Small intestine (tissue), 7 donors: ENCODE data around the gene TTLL10. TPM values are rescaled to one million over a fixed set of nuclear protein-coding genes. Genes with fewer than 3 reads are reported as not detected.

Experiments used
- DNase-seq, 2 donors: peaks; one replicate each; pipeline versions ENCODE4 v3.0.0 to v3.0.0-alpha.2; 2013
- FAIRE-seq: peaks from 2 replicates; lab custom pipeline; 2012; peaks lifted over from hg19 to GRCh38; lab: Jason Lieb, UNC
- H3K27ac ChIP-seq, 3 donors: one replicate each; pipeline ENCODE4 v1.5.1; 2013; ENCODE audit warnings: low read length in 2 of 3, mild to moderate bottlenecking in 2 of 3, control low read depth in 1 of 3, inconsistent platforms in 1 of 3, low read depth in 1 of 3, moderate library complexity in 1 of 3
- H3K27me3 ChIP-seq, 3 donors: one replicate each; pipeline ENCODE4 v1.6.1; 2013; ENCODE audit warnings: low read length in 3 of 3, inconsistent platforms in 1 of 3; ENCODE audit not compliant: control insufficient read depth in 3 of 3, insufficient read depth in 3 of 3
- H3K36me3 ChIP-seq, 3 donors: one replicate each; pipeline ENCODE4 v1.6.1; 2013; ENCODE audit warnings: low read length in 3 of 3, inconsistent platforms in 1 of 3, low read depth in 1 of 3, mild to moderate bottlenecking in 1 of 3, moderate library complexity in 1 of 3; ENCODE audit not compliant: control insufficient read depth in 3 of 3, insufficient read depth in 2 of 3
- H3K4me1 ChIP-seq, 3 donors: one replicate each; pipeline ENCODE4 v1.6.1; 2013; ENCODE audit warnings: low read length in 2 of 3, inconsistent platforms in 1 of 3, low read depth in 1 of 3, mild to moderate bottlenecking in 1 of 3, moderate library complexity in 1 of 3; ENCODE audit not compliant: control insufficient read depth in 3 of 3, insufficient read depth in 2 of 3
- H3K4me3 ChIP-seq, 3 donors: one replicate each; pipeline ENCODE4 v1.5.1; 2013; ENCODE audit warnings: low read length in 3 of 3, control low read depth in 1 of 3, inconsistent platforms in 1 of 3, low read depth in 1 of 3, mild to moderate bottlenecking in 1 of 3, moderate library complexity in 1 of 3
- H3K9me3 ChIP-seq, 2 donors: one replicate each; pipeline ENCODE4 v1.6.1; 2013; ENCODE audit warnings: low read depth in 1 of 2, low read length in 1 of 2; ENCODE audit not compliant: control insufficient read depth in 2 of 2, insufficient read depth in 1 of 2
- WGBS, 3 donors: extraction: QIAGEN DNeasy Blood & Tissue Kit; methylation state at CpG; one replicate each; pipeline ENCODE4 v1.1.7; 2013; 5-methylcytosine and 5-hydroxymethylcytosine counted together
- polyA plus RNA-seq, 4 donors: library from polyadenylated mRNA; stranded (reverse) in 3 of 4; unstranded in 1 of 4; fragments of 200-250 nt in 3 of 4; fragments of 120-200 nt in 1 of 4; gene quantifications; one replicate each; pipeline versions ENCODE4 v1.2.1 to v1.2.3, GENCODE V29; 2013
- donor health status: healthy with polysubstance abuse.
- donor health status: control.
- donor health status: control.
- donor health status: Bipolar disorder and iron deficiency.
- donor health status: healthy.

Gene TTLL10
- polyA plus RNA-seq, 4 donors, result 0.21 to 0.36 TPM; not detected in 2

DNA sequence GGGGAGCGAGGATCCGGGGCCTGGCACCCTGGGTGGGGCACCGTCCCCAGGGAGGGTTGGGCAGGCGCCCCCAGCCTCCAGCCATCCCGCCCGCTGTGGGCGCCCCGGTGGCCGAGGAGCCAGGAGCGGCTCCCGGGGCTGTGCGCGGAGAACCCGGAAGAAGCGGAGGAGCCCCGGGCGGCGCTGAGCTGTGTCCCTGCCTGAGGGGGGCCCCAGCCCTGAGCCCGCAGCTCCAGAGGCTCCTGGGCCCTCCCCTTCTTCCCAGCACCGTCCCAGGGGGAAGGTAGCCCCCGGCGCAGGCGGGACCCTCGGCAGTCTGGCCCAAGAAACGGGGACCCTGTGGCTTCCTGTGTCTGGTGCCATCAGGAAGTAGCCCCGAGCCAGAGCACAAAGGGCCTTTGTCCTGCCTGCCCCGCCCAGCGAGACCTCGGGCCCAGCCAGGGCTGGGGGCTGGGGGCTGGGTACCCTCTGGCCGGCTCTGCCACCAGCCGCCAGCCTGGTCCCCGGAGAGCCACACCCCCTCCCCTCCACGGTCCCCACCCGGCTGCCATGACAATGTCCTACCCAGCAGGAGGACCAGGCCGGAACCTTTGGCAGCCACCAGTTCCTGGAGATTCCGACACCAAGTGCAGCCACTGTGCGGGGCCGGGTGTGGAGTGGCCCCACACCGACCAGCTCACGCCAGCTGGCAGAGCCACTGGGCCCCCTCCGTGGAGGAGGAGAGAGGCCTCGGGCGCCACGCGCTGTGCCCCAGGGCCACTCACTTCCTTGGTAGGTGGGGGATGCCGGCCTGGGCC lies 15.6 kb upstream of the TTLL10 start:
- 2 to 14% (median 9%) methylated on average over 32 to 46 of the region's 46 CpGs for WGBS, 3 donors
- Histone ChIP-seq H3K27me3 (no peaks in the 10 kb centered on the region), H3K27ac (peak overlapping the region; percentile 97 to 100 (median 100)), H3K4me3 (peak overlapping the region; percentile 67 to 71 (median 70)), H3K9me3 (peaks cover 0 to 15% of the 10 kb centered on the region in 2 donors), H3K4me1 (peaks cover 0 to 37% (median 6%) of the 10 kb centered on the region in 3 donors), H3K36me3 (peaks cover 0 to 33% (median 0%) of the 10 kb centered on the region in 3 donors)
- DNase-seq (peak; percentile 84 to 92), FAIRE-seq (no peak)

DNA sequence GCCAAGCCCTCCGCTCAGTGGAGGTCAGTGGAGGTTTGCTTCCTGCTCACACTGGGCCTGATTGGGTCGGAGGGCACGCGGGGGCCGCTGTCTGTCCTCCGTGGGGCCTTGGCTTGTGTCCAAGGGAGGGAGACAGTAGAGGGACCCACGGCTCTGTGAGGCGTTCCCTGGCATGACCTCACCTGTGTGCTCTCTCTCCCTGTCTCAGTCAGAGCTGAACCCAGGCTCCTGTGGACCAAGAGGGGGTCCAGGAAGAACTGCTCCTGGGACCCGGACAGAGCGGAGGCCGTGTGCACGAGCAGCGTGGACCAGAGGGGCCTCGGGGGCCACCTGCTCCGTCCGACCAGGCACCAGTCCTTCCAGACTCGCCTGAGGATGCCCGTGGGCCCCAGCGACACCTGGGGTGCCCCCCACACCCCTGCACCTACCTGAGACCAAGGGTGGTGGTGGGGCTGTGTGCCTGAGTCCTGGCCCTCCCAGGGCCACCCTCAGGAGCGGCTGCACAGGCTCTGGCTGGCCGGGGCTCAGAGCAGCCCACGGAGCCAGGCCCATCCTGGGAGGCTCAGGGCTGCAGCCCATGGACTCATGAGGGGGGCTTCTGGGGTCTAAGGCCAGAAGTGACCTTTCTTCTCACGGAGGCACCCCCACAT lies 13.3 kb upstream of the TTLL10 start:
- H3K4me1 ChIP-seq, result peaks cover 0 to 41% (median 6%) of the 10 kb centered on the region in 3 donors
- FAIRE-seq (no peak), DNase-seq (no peak)

DNA sequence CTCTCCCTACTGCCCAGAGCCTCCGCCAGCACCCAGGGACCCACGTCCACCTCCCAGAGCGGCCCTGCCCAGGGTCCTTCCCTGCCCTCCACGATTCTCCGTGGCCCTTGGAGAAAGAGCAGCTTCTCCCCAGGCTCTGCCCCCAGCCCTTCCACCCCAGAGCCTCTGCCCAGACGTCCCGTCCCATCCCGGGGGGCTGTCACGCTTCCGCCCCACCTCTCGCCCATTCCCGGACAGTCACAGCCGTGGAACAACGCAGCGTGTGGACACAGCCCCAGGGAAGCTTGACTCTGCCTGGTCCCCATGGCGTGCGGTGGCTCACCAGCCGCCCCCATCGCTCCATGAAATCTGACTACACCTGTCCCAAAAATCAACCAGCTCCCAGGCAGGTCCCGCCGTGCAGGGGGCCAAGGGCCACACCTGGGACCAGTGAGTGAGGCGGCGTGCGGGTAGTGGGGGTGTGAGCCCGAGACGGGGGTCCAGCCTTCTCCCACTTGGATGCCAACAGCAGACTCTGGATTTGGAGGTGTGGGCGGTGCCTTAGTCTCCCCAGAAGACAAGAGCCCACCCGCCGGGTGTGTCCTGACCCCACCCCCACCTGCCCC lies 12.5 kb upstream of the TTLL10 start:
- Histone ChIP-seq H3K4me3 (no peak overlapping the region), H3K9me3 (peaks cover 0 to under 1% of the 10 kb centered on the region in 2 donors), H3K27me3 (no peaks in the 10 kb centered on the region), H3K36me3 (peaks cover 0 to 40% (median 0%) of the 10 kb centered on the region in 3 donors), H3K4me1 (peaks cover 0 to 48% (median 6%) of the 10 kb centered on the region in 3 donors), H3K27ac (no peak overlapping the region)
- WGBS, 3 donors, result 84 to 89% (median 85%) methylated on average over 28 to 29 of the region's 29 CpGs
- FAIRE-seq (no peak), DNase-seq (no peak)

More for the DNA sequence above, 13.3 kb upstream of the TTLL10 start:
- Histone ChIP-seq H3K36me3 (peaks cover 0 to 40% (median 0%) of the 10 kb centered on the region in 3 donors), H3K4me3 (no peak overlapping the region), H3K27ac (peak overlapping the region; percentile 97 to 100 (median 100)), H3K27me3 (no peaks in the 10 kb centered on the region), H3K9me3 (peaks cover 0 to 7% of the 10 kb centered on the region in 2 donors)
- 80 to 88% (median 80%) methylated on average over 22 to 23 of the region's 23 CpGs for WGBS, 3 donors

DNA sequence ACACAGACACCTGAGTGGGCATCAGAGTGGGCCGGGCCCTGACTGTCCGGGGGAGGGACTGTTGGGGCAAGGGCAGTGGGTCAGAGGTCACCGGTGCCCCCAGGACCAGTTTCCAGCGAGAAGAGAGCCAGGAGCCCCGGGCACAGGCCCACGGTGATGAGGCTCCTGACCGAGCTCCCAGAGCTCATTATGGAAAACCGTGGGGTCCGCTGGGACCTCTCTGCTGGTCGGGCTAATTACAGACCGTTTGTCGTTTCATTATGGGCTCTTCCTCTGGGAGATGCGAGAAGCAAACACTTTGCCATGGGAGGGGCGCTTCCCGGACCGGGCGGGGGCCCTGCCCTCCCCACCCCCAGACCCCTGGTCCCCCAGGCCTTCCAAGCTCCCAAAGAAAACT lies 12.0 kb upstream of the TTLL10 start:
- WGBS, 3 donors, result 48 to 66% (median 54%) methylated on average over 16 to 17 of the region's 17 CpGs
- peaks cover 0 to 43% (median 0%) of the 10 kb centered on the region in 3 donors for H3K36me3 ChIP-seq
- peaks cover under 1 to 52% (median 6%) of the 10 kb centered on the region in 3 donors for H3K4me1 ChIP-seq
- peak overlapping the region; percentile 58 to 95 (median 67) for H3K27ac ChIP-seq
- FAIRE-seq (no peak), DNase-seq (no peak)
- H3K4me3 ChIP-seq, result no peak overlapping the region
- H3K9me3 ChIP-seq, result no peaks in the 10 kb centered on the region
- no peaks in the 10 kb centered on the region for H3K27me3 ChIP-seq

DNA sequence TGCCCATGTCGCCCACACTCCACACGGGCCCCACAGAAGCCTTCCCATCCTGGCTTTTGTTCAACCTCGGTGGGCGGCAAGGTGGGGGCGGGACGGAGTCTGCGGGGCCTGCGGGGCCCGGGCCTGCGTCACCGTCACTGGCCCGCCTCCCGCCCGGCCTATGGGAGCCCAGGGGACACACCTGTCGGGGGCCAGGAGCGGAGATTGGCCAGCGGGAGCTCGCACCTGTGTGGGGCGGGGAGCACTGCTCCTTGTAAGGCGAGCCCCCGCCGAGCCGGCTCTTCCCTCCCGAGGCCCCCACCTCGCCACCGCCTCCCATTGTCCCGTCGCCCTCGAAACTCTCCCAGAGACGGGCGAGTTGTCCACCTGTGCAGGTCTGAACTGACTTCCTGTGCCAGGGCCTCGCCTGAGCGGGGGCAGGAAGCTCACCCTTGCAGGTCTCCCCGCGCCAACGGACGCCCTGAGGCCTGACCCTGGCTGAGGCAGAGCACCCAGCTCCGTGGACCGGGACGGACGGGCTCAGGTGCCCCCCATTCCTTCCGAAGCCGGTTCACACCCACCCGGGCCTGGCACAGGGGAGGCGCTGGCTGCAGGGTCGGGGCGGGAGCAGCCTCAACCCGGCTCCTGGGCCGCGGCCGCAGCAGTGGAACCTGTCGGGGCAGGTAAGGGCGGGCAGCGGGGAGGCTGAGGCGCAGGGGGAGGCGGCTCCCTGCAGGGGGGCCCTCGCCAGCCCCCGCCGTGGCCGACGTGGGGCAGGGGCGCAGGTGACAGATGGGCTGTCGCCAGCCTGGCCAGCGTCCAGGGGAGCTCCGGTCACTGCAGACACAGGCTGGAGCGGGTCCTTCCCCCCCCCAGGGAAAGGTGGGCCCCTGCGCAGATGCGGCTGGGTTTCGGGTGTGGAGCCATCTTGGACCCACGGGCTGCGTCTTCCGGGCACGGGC lies 10.8 kb upstream of the TTLL10 start:
- Histone ChIP-seq H3K36me3 (peaks cover 0 to 55% (median 0%) of the 10 kb centered on the region in 3 donors), H3K27me3 (no peaks in the 10 kb centered on the region), H3K4me1 (peaks cover 2 to 58% (median 6%) of the 10 kb centered on the region in 3 donors), H3K27ac (peak overlapping the region; percentile 95 to 97 (median 96)), H3K4me3 (peak overlapping the region; percentile 68 to 76 (median 75)), H3K9me3 (no peaks in the 10 kb centered on the region)
- DNase-seq (peak; percentile 95 to 96), FAIRE-seq (no peak)
- WGBS, 3 donors, result 19 to 53% (median 25%) methylated on average over 49 to 73 of the region's 73 CpGs

DNA sequence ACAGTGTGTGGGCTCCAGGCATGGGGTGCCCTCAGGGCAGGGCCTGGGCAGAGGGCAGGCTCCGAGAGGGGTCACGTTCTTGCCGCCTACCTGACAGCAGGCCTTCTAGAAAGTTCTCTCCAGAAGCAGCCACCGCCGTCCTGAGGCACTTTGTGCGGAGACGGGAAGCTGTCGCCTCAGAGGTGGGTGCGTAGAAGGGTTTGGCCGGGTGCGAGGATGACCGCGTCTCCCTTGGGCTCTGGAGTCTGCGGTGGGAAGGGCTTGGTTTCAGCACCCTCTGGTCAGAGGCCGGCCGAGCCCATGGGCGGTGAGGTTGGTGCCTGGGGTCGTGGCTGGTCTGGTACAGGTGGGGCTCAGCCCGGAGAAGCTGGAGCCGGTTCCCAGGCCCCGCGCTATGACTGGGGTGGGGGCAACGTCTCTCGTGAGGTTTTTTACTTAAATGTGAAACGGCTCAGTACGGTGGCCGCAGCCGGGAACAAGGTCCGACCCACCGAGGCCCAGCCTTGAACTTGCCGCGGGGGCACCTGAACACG lies 10.1 kb upstream of the TTLL10 start:
- Histone ChIP-seq H3K4me1 (peaks cover 2 to 57% (median 2%) of the 10 kb centered on the region in 3 donors), H3K27me3 (no peaks in the 10 kb centered on the region), H3K27ac (peak overlapping the region; percentile 95 to 97 (median 96)), H3K4me3 (peak overlapping the region; percentile 68 to 76 (median 75)), H3K36me3 (peaks cover 0 to 61% (median 0%) of the 10 kb centered on the region in 3 donors), H3K9me3 (no peaks in the 10 kb centered on the region)
- FAIRE-seq, result no peak
- 23 to 64% (median 37%) methylated on average over 31 to 33 of the region's 33 CpGs for WGBS, 3 donors
- DNase-seq, result peak; percentile 53 to 72

DNA sequence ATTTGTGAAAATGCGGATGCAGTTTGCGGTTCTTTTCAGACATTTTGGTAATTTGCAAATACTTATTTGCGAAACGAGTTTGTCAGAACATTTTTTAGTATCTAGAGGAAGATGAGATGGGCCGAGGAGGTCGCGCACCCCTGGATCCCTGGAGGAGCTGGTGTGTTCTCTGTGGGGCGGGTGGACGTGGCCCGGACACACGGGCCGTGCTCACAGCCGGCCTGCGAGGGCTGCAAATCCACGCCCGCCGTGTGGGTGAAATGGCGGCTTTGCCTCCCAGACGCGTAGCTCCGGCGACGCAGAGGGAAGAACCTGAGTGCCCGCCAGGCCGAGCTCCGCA lies 9.3 kb upstream of the TTLL10 start:
- Histone ChIP-seq H3K9me3 (no peaks in the 10 kb centered on the region), H3K4me1 (peaks cover 0 to 51% (median 2%) of the 10 kb centered on the region in 3 donors), H3K27me3 (no peaks in the 10 kb centered on the region), H3K27ac (peak overlapping the region; percentile 95 to 97 (median 96)), H3K4me3 (peak overlapping the region; percentile 68 to 76 (median 75)), H3K36me3 (peaks cover 0 to 66% (median 0%) of the 10 kb centered on the region in 3 donors)
- no peak for DNase-seq
- WGBS, 3 donors, result 5 to 51% (median 31%) methylated on average over 26 of the region's 26 CpGs
- no peak for FAIRE-seq
